Panc1 (cell line): Measurements from ENCODE around the gene CNKSR3. TPM values are rescaled to one million over a fixed set of nuclear protein-coding genes. Genes with fewer than 3 reads are reported as not detected.

Source experiments
- ATAC-seq: fragments of 200-7000 bp; cut with Tn5 transposase; 2 replicates; pipeline ENCODE4 v1.9.1; 2020; ENCODE audit warnings: mild to moderate bottlenecking, moderate library complexity
- BruUV-seq: library from RNA; stranded (reverse); fragments of 400-500 nt; replicated peaks from 2 replicates; lab custom pipeline; 2021; lab: Mats Ljungman, UMichigan
- CTCF ChIA-PET: fragments of 300-600 bp; sonication (Branson Sonifier 250); formaldehyde crosslinking; loops from one replicate; lab custom pipeline; 2022; ENCODE audit warnings: antibody characterized with exemption; lab: Charles Lee
- POLR2A ChIA-PET: fragments of 300-600 bp; sonication (Branson Sonifier 250); formaldehyde crosslinking; loops from one replicate; lab custom pipeline; 2022; ENCODE audit warnings: antibody characterized with exemption; lab: Charles Lee
- DNase-seq: peaks from one replicate; pipeline ENCODE4 v3.0.0-alpha.2; 2010; ENCODE audit warnings: low read depth, low spot score
- H3K27ac ChIP-seq: 2 replicates; pipeline ENCODE4 v1.5.1; 2011; ENCODE audit warnings: mild to moderate bottlenecking, low read length, inconsistent platforms
- H3K27me3 ChIP-seq: fragments of 200-500 bp; sonication (Bioruptor generic); 2 replicates; pipeline ENCODE4 v1.6.0; 2014; ENCODE audit warnings: low read length, inconsistent platforms; ENCODE audit not compliant: control insufficient read depth, insufficient read depth
- H3K36me3 ChIP-seq: fragments of 200-500 bp; sonication (Bioruptor generic); 2 replicates; pipeline ENCODE4 v1.5.1; 2014; ENCODE audit warnings: inconsistent platforms, mild to moderate bottlenecking, low read length, moderate library complexity; ENCODE audit not compliant: control insufficient read depth, insufficient read depth
- H3K4me1 ChIP-seq: 2 replicates; pipeline ENCODE4 v1.5.1; 2011; ENCODE audit warnings: inconsistent platforms, mild to moderate bottlenecking, low read length, moderate library complexity; ENCODE audit not compliant: control insufficient read depth, insufficient read depth
- H3K4me3 ChIP-seq, 2 experiments: 2 replicates each; pipeline ENCODE4 v1.5.1; 2011 to 2012; ENCODE audit warnings: low read depth in 2 of 2, low read length in 2 of 2, mild to moderate bottlenecking in 2 of 2, inconsistent platforms in 1 of 2, moderate library complexity in 1 of 2
- H3K9me3 ChIP-seq: fragments of 200-500 bp; sonication (Bioruptor generic); 2 replicates; pipeline ENCODE4 v1.5.1; 2014; ENCODE audit warnings: low read depth, mild to moderate bottlenecking, inconsistent platforms, low read length, moderate library complexity; ENCODE audit not compliant: control insufficient read depth, insufficient read depth
- CTCF ChIP-seq: fragments of 450-650 bp; IDR thresholded peaks from 2 replicates; pipeline ENCODE4 v1.5.1; 2017; ENCODE audit warnings: mild to moderate bottlenecking
- POLR2AphosphoS5 ChIP-seq: IDR thresholded peaks from 2 replicates; pipeline ENCODE4 v1.6.1; 2012; ENCODE audit warnings: mild to moderate bottlenecking, low read depth, low read length, moderate library complexity
- REST ChIP-seq, 2 experiments: IDR thresholded peaks; 2 replicates each; pipeline ENCODE4 v1.6.1; 2011 to 2012; ENCODE audit warnings: low read depth in 2 of 2, control low read depth in 1 of 2, low read length in 1 of 2, mild to moderate bottlenecking in 1 of 2, moderate library complexity in 1 of 2; ENCODE audit not compliant: insufficient read depth in 1 of 2
- SIN3A ChIP-seq: IDR thresholded peaks from 2 replicates; pipeline ENCODE4 v1.6.1; 2012; ENCODE audit warnings: low read depth, mild to moderate bottlenecking, low read length, moderate library complexity, borderline replicate concordance; ENCODE audit not compliant: insufficient read depth
- TCF7L2 ChIP-seq: IDR thresholded peaks from 2 replicates; pipeline ENCODE4 v1.6.1; 2011; ENCODE audit warnings: mild to moderate bottlenecking, low read depth, low read length, inconsistent platforms
- in situ Hi-C: cut with HindIII; loops from 2 replicates; pipeline ENCODE4 v1.10.0; 2016; ENCODE audit warnings: low sequenced_read_pairs, low pct_unique_long_range_greater_than_20kb
- intact Hi-C: fragments of 100-400 bp; cut with micrococcal nuclease; formaldehyde crosslinking; loops from one replicate; pipeline ENCODE4 v1.10.0; 2022; ENCODE audit not compliant: unreplicated experiment
- total RNA-seq: library from RNA; stranded (reverse); gene quantifications from one replicate; pipeline ENCODE4 v1.2.1, GENCODE V29; 2021; ENCODE audit not compliant: unreplicated experiment

The CNKSR3 gene
- total RNA-seq, 1 experiment from 2014 or later = 18.2 TPM

GRCh38 chr6:154481521-154482013 lies 28.9 kb downstream of the CNKSR3 start:
- Histone ChIP-seq H3K4me3 (no peak overlapping the region), H3K4me1 (peaks cover 36% of the 10 kb centered on the region), H3K36me3 (no peaks in the 10 kb centered on the region; the same call in 1 of the 2 replicates), H3K27me3 (no peaks in the 10 kb centered on the region), H3K9me3 (no peaks in the 10 kb centered on the region), H3K27ac (no peak overlapping the region)
- BruUV-seq = no TSS peak
- ATAC-seq (no peak), DNase-seq (no peak)
- CTCF ChIA-PET = no interaction called here
- in situ Hi-C loops (no loop called here), intact Hi-C loops (no loop called here)
- POLR2A ChIA-PET = no interaction called here
- TF ChIP-seq TCF7L2 (no peak), POLR2AphosphoS5 (no peak), CTCF (no peak), SIN3A (no peak), REST (IDR thresholded peaks at IDR 0.05; ENCODE audit: insufficient read depth in 1 of 2, low read depth in 2 of 2, low read length in 1 of 2) (no peak)

- Histone ChIP-seq H3K9me3 (no peaks in the 10 kb centered on the region), H3K27me3 (no peaks in the 10 kb centered on the region), H3K4me3 (peak overlapping the region; percentile 6 to 17; a peak in 2 of 4 replicates), H3K27ac (peak overlapping the region; percentile 59), H3K4me1 (peaks cover 36% of the 10 kb centered on the region), H3K36me3 (no peaks in the 10 kb centered on the region; the same call in 1 of the 2 replicates)
- in situ Hi-C loops = no loop called here
- no peak for DNase-seq
- no peak for TF ChIP-seq REST (IDR thresholded peaks at IDR 0.05; ENCODE audit: insufficient read depth in 1 of 2, low read depth in 2 of 2, low read length in 1 of 2)
- no peak for TF ChIP-seq SIN3A
- no peak for TF ChIP-seq CTCF
- TF ChIP-seq POLR2AphosphoS5 = no peak
- TF ChIP-seq TCF7L2 = no peak
- ATAC-seq = peak; percentile 26; the same call in 1 of the 2 replicates
- CTCF ChIA-PET = no interaction called here
- no TSS peak for BruUV-seq
- POLR2A ChIA-PET = no interaction called here
- intact Hi-C loops = no loop called here
These were observed 30.5 kb downstream of the CNKSR3 start for GRCh38 chr6:154479771-154480639.
